GM12878 (cell line): ENCODE data around the gene BTBD7. TPM values are rescaled to one million over a fixed set of nuclear protein-coding genes. Genes with fewer than 3 reads are reported as not detected.

ENCODE experiments used
- ATAC-seq: fragments of 200-7000 bp; cut with Tn5 transposase; 3 replicates; pipeline ENCODE4 v1.9.1; 2020; ENCODE audit warnings: mild to moderate bottlenecking, moderate library complexity
- BruUV-seq: library from RNA; stranded (reverse); fragments of 400-500 nt; replicated peaks from 2 replicates; lab custom pipeline; 2021; lab: Mats Ljungman, UMichigan
- CTCF ChIA-PET: fragments of 300-600 bp; sonication (Branson Sonifier 250); formaldehyde crosslinking; extraction: SDS; loops from one replicate; lab custom pipeline; 2021; ENCODE audit warnings: inconsistent platforms; lab: Yijun Ruan, JAX
- POLR2A ChIA-PET: fragments of 350-600 bp; formaldehyde crosslinking; extraction: SDS; loops from one replicate; lab custom pipeline; 2021; ENCODE audit warnings: inconsistent platforms; lab: Charles Lee
- RAD21 ChIA-PET: fragments of 300-600 bp; sonication (Branson Sonifier 250); formaldehyde crosslinking; loops from one replicate; lab custom pipeline; 2023; ENCODE audit warnings: antibody characterized with exemption; ENCODE audit not compliant: unreplicated experiment; lab: Charles Lee
- SMC1A ChIA-PET: fragments of 300-600 bp; sonication (Branson Sonifier 250); formaldehyde crosslinking; loops from one replicate; lab custom pipeline; 2023; ENCODE audit not compliant: unreplicated experiment, uncharacterized antibody; lab: Charles Lee
- DNase-seq: peaks from one replicate; pipeline ENCODE4 v3.0.0-alpha.2; 2011; ENCODE audit warnings: low read depth, low spot score
- FAIRE-seq: peaks from 3 replicates; lab custom pipeline; 2011; peaks lifted over from hg19 to GRCh38; lab: Jason Lieb, UNC
- H2AFZ ChIP-seq: 2 replicates; pipeline ENCODE4 v1.6.0; 2011; ENCODE audit warnings: low read depth, low read length, control low read depth; ENCODE audit not compliant: control insufficient read depth
- H3K27ac ChIP-seq: 2 replicates; pipeline ENCODE4 v1.5.1; 2011; ENCODE audit warnings: control low read depth; ENCODE audit not compliant: control insufficient read depth, insufficient read depth
- H3K27me3 ChIP-seq, 2 experiments: replicated peaks in 1 of 2; 2 replicates each; pipeline versions ENCODE4 v1.6.0 to v1.6.1; 2011; ENCODE audit warnings: low read length in 1 of 2; ENCODE audit not compliant: control insufficient read depth in 2 of 2, insufficient read depth in 2 of 2
- H3K36me3 ChIP-seq, 2 experiments: 2 replicates each; pipeline ENCODE4 v1.5.1; 2011; ENCODE audit warnings: low read length in 1 of 2; ENCODE audit not compliant: control insufficient read depth in 2 of 2, insufficient read depth in 2 of 2
- H3K4me1 ChIP-seq: 2 replicates; pipeline ENCODE4 v1.6.1; 2011; ENCODE audit warnings: mild to moderate bottlenecking, low read length, moderate library complexity, mixed read lengths; ENCODE audit not compliant: control insufficient read depth, insufficient read depth
- H3K4me2 ChIP-seq: 2 replicates; pipeline ENCODE4 v1.6.0; 2011; ENCODE audit warnings: control low read depth; ENCODE audit not compliant: control insufficient read depth, insufficient read depth
- H3K4me3 ChIP-seq: fragments of 200-600 bp; sonication (generic); 2 replicates; pipeline ENCODE4 v1.5.1; 2016
- H3K79me2 ChIP-seq: 2 replicates; pipeline ENCODE4 v1.6.0; 2011; ENCODE audit warnings: low read length; ENCODE audit not compliant: control insufficient read depth, insufficient read depth
- H3K9ac ChIP-seq: 2 replicates; pipeline ENCODE4 v1.8.0; 2011; ENCODE audit warnings: low read length, control low read depth, mixed read lengths; ENCODE audit not compliant: control insufficient read depth, insufficient read depth
- H3K9me3 ChIP-seq: replicated peaks from 3 replicates; pipeline ENCODE4 v1.5.1; 2011; ENCODE audit warnings: mild to moderate bottlenecking, low read length; ENCODE audit not compliant: control insufficient read depth, insufficient read depth
- H4K20me1 ChIP-seq: 2 replicates; pipeline ENCODE4 v1.6.0; 2011; ENCODE audit not compliant: control insufficient read depth, insufficient read depth
- CHD4 ChIP-seq: fragments of 200-600 bp; sonication (generic); IDR thresholded peaks from 2 replicates; pipeline ENCODE4 v1.6.1; 2016; ENCODE audit warnings: mild to moderate bottlenecking
- CREM ChIP-seq: IDR thresholded peaks from 2 replicates; pipeline ENCODE4 v1.6.1; 2014; ENCODE audit warnings: antibody characterized with exemption, low read depth
- EED ChIP-seq: sonication (generic); IDR thresholded peaks from 2 replicates; pipeline ENCODE4 v1.6.1; 2016; ENCODE audit warnings: antibody characterized with exemption, low read depth
- ESRRA ChIP-seq: IDR thresholded peaks from 2 replicates; pipeline ENCODE4 v1.6.1; 2012; ENCODE audit warnings: mild to moderate bottlenecking, low read length, improper control_type of control experiment
- EZH2 ChIP-seq: IDR thresholded peaks from 2 replicates; pipeline ENCODE4 v1.6.1; 2012; ENCODE audit warnings: low read depth, mild to moderate bottlenecking, control low read depth, inconsistent platforms, low read length, borderline replicate concordance; ENCODE audit not compliant: control insufficient read depth
- GATAD2B ChIP-seq: fragments of 450-650 bp; conservative IDR thresholded peaks from 2 replicates; pipeline ENCODE4 v1.6.1; 2017; ENCODE audit warnings: low read depth, mild to moderate bottlenecking, moderate library complexity
- RAD21 ChIP-seq: IDR thresholded peaks from 2 replicates; pipeline ENCODE4 v1.6.1; 2011; ENCODE audit warnings: mild to moderate bottlenecking, low read depth, low read length, moderate library complexity; ENCODE audit not compliant: insufficient read depth
- RFX5 ChIP-seq: IDR thresholded peaks from 2 replicates; pipeline ENCODE4 v1.6.1; 2011; ENCODE audit warnings: low read depth, low read length, improper control_type of control experiment
- ZBED1 ChIP-seq: IDR thresholded peaks from 2 replicates; pipeline ENCODE4 v1.6.1; 2016; ENCODE audit warnings: borderline replicate concordance
- ZNF217 ChIP-seq: fragments of 450-650 bp; IDR thresholded peaks from 2 replicates; pipeline ENCODE4 v1.6.1; 2017; ENCODE audit warnings: antibody characterized with exemption, mild to moderate bottlenecking
- WGBS: methylation state at CpG from one replicate; pipeline ENCODE4 v1.1.6; 2016; ENCODE audit warnings: low lambda C conversion rate; ENCODE audit not compliant: insufficient replicate concordance, insufficient coverage; ENCODE audit errors: missing lambda C conversion rate; 5-methylcytosine and 5-hydroxymethylcytosine counted together
- in situ Hi-C: fragments of 300-500 bp; cut with MboI; formaldehyde crosslinking; loops from 9 replicates; pipeline ENCODE4 v1.14.3; 2018; ENCODE audit warnings: mixed read lengths
- intact Hi-C: fragments of 100-400 bp; cut with micrococcal nuclease; formaldehyde crosslinking; loops from one replicate; pipeline ENCODE4 v1.14.2; 2022; ENCODE audit not compliant: unreplicated experiment
- polyA plus RNA-seq, 11 experiments: library from polyadenylated mRNA; depleted of rRNA in 4 of 11; unstranded in 6 of 11; stranded (reverse) in 5 of 11; fragments of >200 nt; fragmentation: Nextera tagmentation in 4 of 11; fragmentation: Illumina TruSeq in 1 of 11; extraction: Ambion mirVana in 4 of 11; extraction: Trizol in 1 of 11; gene quantifications; 1 replicate in 1 of 11; 2 replicates in 10 of 11; pipeline versions ENCODE4 v1.2.1 to v1.2.3, GENCODE V29; 2011 to 2016; ENCODE audit warnings: inconsistent platforms in 2 of 11, missing spikeins in 2 of 11, low read depth in 1 of 11
- total RNA-seq, 4 experiments: library from RNA; depleted of rRNA in 3 of 4; stranded (reverse); fragments of >200 nt in 3 of 4; fragmentation: Illumina TruSeq in 1 of 4; extraction: Trizol in 1 of 4; gene quantifications; 2 replicates each; pipeline versions ENCODE4 v1.2.1 to v1.2.3, GENCODE V29; 2013 to 2021
- TF ChIP-seq, protein P1 (sequence below), 3 experiments: IDR thresholded peaks in 2 of 3; conservative IDR thresholded peaks in 1 of 3; 2 replicates each; pipeline ENCODE4 v1.5.1; 2011; ENCODE audit warnings: low read depth in 3 of 3, low read length in 3 of 3, mild to moderate bottlenecking in 3 of 3, control low read depth in 2 of 3, moderate library complexity in 2 of 3, inconsistent platforms in 1 of 3, mixed read lengths in 1 of 3; ENCODE audit not compliant: control insufficient read depth in 2 of 3, insufficient read depth in 1 of 3; ENCODE audit errors: extremely low read depth in 1 of 3
- TF ChIP-seq, protein P2 (sequence below): IDR thresholded peaks from 2 replicates; pipeline ENCODE4 v1.6.1; 2011; ENCODE audit warnings: borderline replicate concordance, low read depth, mild to moderate bottlenecking, moderate library complexity, mixed read lengths, low read length; ENCODE audit not compliant: insufficient read depth; ENCODE audit errors: extremely low read length

Gene BTBD7
- total and polyA plus RNA-seq, 10 of the 15 experiments (the other 5 are each of a cell fraction or from before 2014, with no cell fraction given) = 3.6 to 17.0 (median 9.6) TPM

DNA sequence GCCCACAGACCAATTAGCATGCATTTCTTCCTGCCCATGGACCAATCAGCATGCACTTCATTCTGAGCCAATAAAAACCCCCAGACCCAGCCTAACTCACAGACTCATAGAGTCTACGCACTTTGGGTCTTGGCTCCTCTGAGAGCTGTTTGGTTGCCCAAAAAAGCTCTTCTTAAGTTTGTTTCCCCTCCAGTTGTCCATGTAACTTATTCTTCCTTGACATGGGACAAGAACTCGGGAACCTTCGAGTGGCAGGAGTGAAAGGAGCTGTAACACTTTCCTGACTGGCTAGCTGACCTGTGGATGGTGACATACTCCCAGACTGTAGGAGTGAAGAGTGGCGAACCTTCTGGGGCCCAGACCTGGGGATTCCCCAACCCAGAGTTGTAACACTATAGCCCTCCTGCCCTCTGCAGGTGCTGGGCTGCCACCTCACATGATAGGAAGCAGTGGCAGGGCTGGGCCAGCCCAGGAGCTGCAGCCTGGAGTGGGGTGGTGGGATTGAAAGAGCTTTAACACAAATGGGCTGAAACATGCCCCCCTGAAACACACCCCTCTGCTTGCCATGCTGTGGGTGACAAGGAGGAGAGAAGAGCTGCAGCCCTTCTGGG is 4.4 kb upstream of the BTBD7 start:
- RAD21 ChIA-PET = interaction anchor here (1.1 kb wide), 1 partner anchor 224 kb away, joined by 5 read pairs; no protein-coding TSS in a partner anchor
- TF ChIP-seq CREM = no peak
- TF ChIP-seq, protein P1, sequence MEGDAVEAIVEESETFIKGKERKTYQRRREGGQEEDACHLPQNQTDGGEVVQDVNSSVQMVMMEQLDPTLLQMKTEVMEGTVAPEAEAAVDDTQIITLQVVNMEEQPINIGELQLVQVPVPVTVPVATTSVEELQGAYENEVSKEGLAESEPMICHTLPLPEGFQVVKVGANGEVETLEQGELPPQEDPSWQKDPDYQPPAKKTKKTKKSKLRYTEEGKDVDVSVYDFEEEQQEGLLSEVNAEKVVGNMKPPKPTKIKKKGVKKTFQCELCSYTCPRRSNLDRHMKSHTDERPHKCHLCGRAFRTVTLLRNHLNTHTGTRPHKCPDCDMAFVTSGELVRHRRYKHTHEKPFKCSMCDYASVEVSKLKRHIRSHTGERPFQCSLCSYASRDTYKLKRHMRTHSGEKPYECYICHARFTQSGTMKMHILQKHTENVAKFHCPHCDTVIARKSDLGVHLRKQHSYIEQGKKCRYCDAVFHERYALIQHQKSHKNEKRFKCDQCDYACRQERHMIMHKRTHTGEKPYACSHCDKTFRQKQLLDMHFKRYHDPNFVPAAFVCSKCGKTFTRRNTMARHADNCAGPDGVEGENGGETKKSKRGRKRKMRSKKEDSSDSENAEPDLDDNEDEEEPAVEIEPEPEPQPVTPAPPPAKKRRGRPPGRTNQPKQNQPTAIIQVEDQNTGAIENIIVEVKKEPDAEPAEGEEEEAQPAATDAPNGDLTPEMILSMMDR (IDR thresholded peaks at IDR 0.05 in 2 of 3, conservative IDR thresholded peaks at IDR 0.05 in 1 of 3; ENCODE audit: control insufficient read depth in 2 of 3, extremely low read depth in 1 of 3, insufficient read depth in 1 of 3, low read depth in 3 of 3, low read length in 3 of 3) = peak; percentile 10 to 21 (median 14); a peak in 2 of 6 replicates
- no peak for TF ChIP-seq CHD4
- no peak for TF ChIP-seq GATAD2B
- TF ChIP-seq ZNF217 = no peak
- peak; percentile 32; the same call in 1 of the 2 replicates for TF ChIP-seq RAD21
- TF ChIP-seq, protein P2, sequence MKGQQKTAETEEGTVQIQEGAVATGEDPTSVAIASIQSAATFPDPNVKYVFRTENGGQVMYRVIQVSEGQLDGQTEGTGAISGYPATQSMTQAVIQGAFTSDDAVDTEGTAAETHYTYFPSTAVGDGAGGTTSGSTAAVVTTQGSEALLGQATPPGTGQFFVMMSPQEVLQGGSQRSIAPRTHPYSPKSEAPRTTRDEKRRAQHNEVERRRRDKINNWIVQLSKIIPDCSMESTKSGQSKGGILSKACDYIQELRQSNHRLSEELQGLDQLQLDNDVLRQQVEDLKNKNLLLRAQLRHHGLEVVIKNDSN = no peak
- no peak for TF ChIP-seq EZH2
- no peak for TF ChIP-seq RFX5
- no peak for TF ChIP-seq ZBED1
- TF ChIP-seq ESRRA = no peak
- TF ChIP-seq EED = no peak
- H3K9me3 ChIP-seq = peaks cover 10% of the 10 kb centered on the region; the same call in 2 of the 3 replicates
- intact Hi-C loops (no loop called here), in situ Hi-C loops (no loop called here)
- no peaks in the 10 kb centered on the region for H4K20me1 ChIP-seq
- FAIRE-seq (no peak), ATAC-seq (0 out of 3 replicates have a peak, but pooled peaks have one; percentile 7), DNase-seq (no peak)
- BruUV-seq = no TSS peak
- H2AFZ ChIP-seq = no peak overlapping the region
- H3K4me2 ChIP-seq = no peak overlapping the region
- H3K27ac ChIP-seq = no peak overlapping the region
- CTCF ChIA-PET = interaction anchor here (0.8 to 1.6 kb wide), 6 partner anchors 39 to 224 kb away, joined by 3 read pairs; no protein-coding TSS in a partner anchor
- 68% methylated on average over 4 of the region's 4 CpGs for WGBS
- no peaks in the 10 kb centered on the region for H3K27me3 ChIP-seq
- SMC1A ChIA-PET = interaction anchor here (1.0 to 1.7 kb wide), 5 partner anchors 14 to 130 kb away, joined by 3 read pairs; no protein-coding TSS in a partner anchor
- H3K36me3 ChIP-seq = no peaks in the 10 kb centered on the region
- peaks cover 15% of the 10 kb centered on the region for H3K79me2 ChIP-seq
- POLR2A ChIA-PET = interaction anchor here (0.7 kb wide), 1 partner anchor 25 kb away, joined by 3 read pairs; no protein-coding TSS in a partner anchor
- no peak overlapping the region for H3K4me3 ChIP-seq
- no peak overlapping the region for H3K9ac ChIP-seq
- H3K4me1 ChIP-seq = no peaks in the 10 kb centered on the region
